Measurements from ENCODE around the gene GID8. TPM values are rescaled to one million over a fixed set of nuclear protein-coding genes. Genes with fewer than 3 reads are reported as not detected.

GID8 gene
- total and polyA plus RNA-seq, 2 of the 13 experiments (the other 11 are each of a cell fraction or from before 2014, with no cell fraction given): 39.6 to 59.8 TPM

DNA sequence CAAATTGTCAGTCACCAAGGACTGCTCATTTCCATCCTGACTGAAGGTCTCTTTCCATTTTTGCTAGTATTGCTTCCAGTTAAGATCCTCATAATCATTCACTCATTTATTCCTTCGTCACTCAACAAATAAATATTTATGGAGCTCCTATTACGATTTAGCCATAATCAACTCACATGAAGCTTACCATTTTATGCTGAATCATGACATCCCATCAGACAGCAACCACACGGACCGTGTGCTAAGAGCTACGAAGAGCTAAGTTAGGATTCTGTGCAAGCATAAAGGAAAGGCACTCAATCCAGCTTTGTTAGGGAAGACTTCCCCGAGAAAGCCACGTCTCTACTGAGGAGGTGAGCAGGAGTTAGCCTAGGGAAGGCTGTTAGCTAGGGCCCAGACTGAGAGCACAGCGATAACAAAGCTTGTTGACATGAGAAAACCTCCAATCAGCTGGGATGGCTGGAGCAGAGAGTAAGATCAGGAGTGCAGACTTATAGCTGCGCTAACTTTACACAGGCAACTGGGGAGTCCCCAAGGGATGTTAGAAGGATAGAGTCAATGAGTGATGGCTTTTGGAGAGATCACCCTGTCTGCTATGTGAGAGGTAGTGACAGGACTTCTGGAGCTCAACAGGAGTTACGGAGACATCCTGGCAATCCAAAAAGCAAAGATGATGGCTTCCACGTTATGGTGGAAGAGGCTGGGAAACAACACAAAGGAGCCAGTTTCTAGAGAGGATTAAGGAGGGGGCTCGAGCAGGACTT lies 2.6 kb upstream of the GID8 start (continued):
- no peak for TF ChIP-seq ZNF33A (CRISPR knock-in tag; IDR thresholded peaks at IDR 0.05; ENCODE audit: borderline replicate concordance)
- TF ChIP-seq ZNF224 (CRISPR knock-in tag; IDR thresholded peaks at IDR 0.05): 0 out of 2 replicates have a peak, but pooled peaks have one; percentile 2
- TF ChIP-seq KAT2B (IDR thresholded peaks at IDR 0.05; ENCODE audit: borderline replicate concordance, low read depth, low read length): no peak
- no peak for TF ChIP-seq SMAD3 (CRISPR knock-in tag; IDR thresholded peaks at IDR 0.05)
- TF ChIP-seq ISX (CRISPR knock-in tag; conservative IDR thresholded peaks at IDR 0.05): no peak
- TF ChIP-seq, protein P1, sequence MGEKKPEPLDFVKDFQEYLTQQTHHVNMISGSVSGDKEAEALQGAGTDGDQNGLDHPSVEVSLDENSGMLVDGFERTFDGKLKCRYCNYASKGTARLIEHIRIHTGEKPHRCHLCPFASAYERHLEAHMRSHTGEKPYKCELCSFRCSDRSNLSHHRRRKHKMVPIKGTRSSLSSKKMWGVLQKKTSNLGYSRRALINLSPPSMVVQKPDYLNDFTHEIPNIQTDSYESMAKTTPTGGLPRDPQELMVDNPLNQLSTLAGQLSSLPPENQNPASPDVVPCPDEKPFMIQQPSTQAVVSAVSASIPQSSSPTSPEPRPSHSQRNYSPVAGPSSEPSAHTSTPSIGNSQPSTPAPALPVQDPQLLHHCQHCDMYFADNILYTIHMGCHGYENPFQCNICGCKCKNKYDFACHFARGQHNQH (CRISPR knock-in tag; IDR thresholded peaks at IDR 0.05): 0 out of 2 replicates have a peak, but pooled peaks have one; percentile 8
- TF ChIP-seq SPEN (CRISPR knock-in tag; IDR thresholded peaks at IDR 0.05; ENCODE audit: low read depth): peak; percentile 47; the same call in 1 of the 2 replicates
- no peak for TF ChIP-seq ZNF326 (CRISPR knock-in tag; IDR thresholded peaks at IDR 0.05; ENCODE audit: borderline replicate concordance)
- no peak for TF ChIP-seq KLF9 (CRISPR knock-in tag; IDR thresholded peaks at IDR 0.05; ENCODE audit: low read depth)
- TF ChIP-seq IRF9 (CRISPR knock-in tag; IDR thresholded peaks at IDR 0.05; ENCODE audit: borderline replicate concordance): 0 out of 2 replicates have a peak, but pooled peaks have one; percentile 39
- no peak for TF ChIP-seq FOXP1 (IDR thresholded peaks at IDR 0.05)
- TF ChIP-seq FOXP1 (CRISPR knock-in tag; IDR thresholded peaks at IDR 0.05): no peak
- peak; percentile 72 for TF ChIP-seq NFE2L2 (IDR thresholded peaks at IDR 0.05; ENCODE audit: low read length)
- no peak for TF ChIP-seq SOX13 (IDR thresholded peaks at IDR 0.05)
- no peak for TF ChIP-seq SOX13 (CRISPR knock-in tag; conservative IDR thresholded peaks at IDR 0.05 in 1 of 2, IDR thresholded peaks at IDR 0.05 in 1 of 2)
- TF ChIP-seq POLR2A (IDR thresholded peaks at IDR 0.05; ENCODE audit: insufficient read depth in 1 of 2, low read depth in 2 of 2, low read length in 2 of 2): peak in 1 of 2 experiments; percentile 31; a peak in 2 of 4 replicates
- peak; percentile 74; the same call in 1 of the 2 replicates for TF ChIP-seq SSRP1 (CRISPR knock-in tag; IDR thresholded peaks at IDR 0.05)
- TF ChIP-seq MAFK (conservative IDR thresholded peaks at IDR 0.05 in 1 of 2, IDR thresholded peaks at IDR 0.05 in 1 of 2; ENCODE audit: low read length in 2 of 2): peak; percentile 87 to 92
- TF ChIP-seq HCFC1 (IDR thresholded peaks at IDR 0.05; ENCODE audit: low read depth, low read length): 0 out of 2 replicates have a peak, but pooled peaks have one; percentile 6
- TF ChIP-seq SATB2 (CRISPR knock-in tag; IDR thresholded peaks at IDR 0.05): no peak
- TF ChIP-seq NFE2 (CRISPR knock-in tag; IDR thresholded peaks at IDR 0.05): peak; percentile 41; the same call in 1 of the 2 replicates
